ENCODE measurements around the gene FAM241B. TPM values are rescaled to one million over a fixed set of nuclear protein-coding genes. Genes with fewer than 3 reads are reported as not detected.
A peak's percentile ranks its signal among the peaks of the same experiment; 100 is the strongest.

The FAM241B gene
- total RNA-seq, 1 donor from 2014 or later: 2.6 TPM

GRCh38 chr10:69635428-69636272, 5.6 kb downstream of the FAM241B start:
- Mint-ChIP-seq H3K27me3 (ENCODE audit: insufficient read depth, low read depth) (peaks cover 11% of the 10 kb centered on the region), H3K4me3 (no peak overlapping the region), H3K9me3 (no peaks in the 10 kb centered on the region), H3K36me3 (peaks cover 7% of the 10 kb centered on the region), H3K4me1 (peaks cover 24% of the 10 kb centered on the region), H3K27ac (no peak overlapping the region)
- H3F3A ChIP-seq (ENCODE audit: low read depth): no peaks in the 10 kb centered on the region
- H3K27me3 ChIP-seq: peaks cover 10% of the 10 kb centered on the region
- no peak overlapping the region for H3K9ac ChIP-seq
- no peak overlapping the region for H2AFZ ChIP-seq (replicated peaks)
- peaks cover 2% of the 10 kb centered on the region for H3K4me1 ChIP-seq
- H4K20me1 ChIP-seq (ENCODE audit: low read depth): no peaks in the 10 kb centered on the region
- H3K4me3 ChIP-seq: no peak overlapping the region
- H3K27ac ChIP-seq: no peak overlapping the region
- H3K79me2 ChIP-seq (ENCODE audit: low read depth): no peaks in the 10 kb centered on the region
- TF ChIP-seq EZH2phosphoT487 (IDR thresholded peaks at IDR 0.05): no peak
- TF ChIP-seq EZH2 (IDR thresholded peaks at IDR 0.05): no peak
- no peak for TF ChIP-seq CTCF (IDR thresholded peaks at IDR 0.05)
- no peaks in the 10 kb centered on the region for H3K36me3 ChIP-seq
- no peak overlapping the region for H3K4me2 ChIP-seq
- DNase-seq (ENCODE audit: low spot score): no peak
- H3K9me3 ChIP-seq (ENCODE audit: low read depth): no peaks in the 10 kb centered on the region

GRCh38 chr10:69636273-69636575, 6.2 kb downstream of the FAM241B start:
- no peaks in the 10 kb centered on the region for H3K9me3 Mint-ChIP-seq
- Histone ChIP-seq H3F3A (ENCODE audit: low read depth) (no peaks in the 10 kb centered on the region), H3K27ac (no peak overlapping the region), H3K4me3 (no peak overlapping the region), H3K79me2 (ENCODE audit: low read depth) (no peaks in the 10 kb centered on the region), H2AFZ (replicated peaks) (no peak overlapping the region), H4K20me1 (ENCODE audit: low read depth) (no peaks in the 10 kb centered on the region), H3K9me3 (ENCODE audit: low read depth) (no peaks in the 10 kb centered on the region), H3K27me3 (peaks cover 5% of the 10 kb centered on the region), H3K4me1 (no peaks in the 10 kb centered on the region), H3K9ac (no peak overlapping the region), H3K4me2 (no peak overlapping the region), H3K36me3 (no peaks in the 10 kb centered on the region)
- H3K36me3 Mint-ChIP-seq: peaks cover 7% of the 10 kb centered on the region
- H3K27ac Mint-ChIP-seq: no peak overlapping the region
- H3K27me3 Mint-ChIP-seq (ENCODE audit: insufficient read depth, low read depth): peaks cover 11% of the 10 kb centered on the region
- no peak for DNase-seq (ENCODE audit: low spot score)
- peaks cover 22% of the 10 kb centered on the region for H3K4me1 Mint-ChIP-seq
- TF ChIP-seq CTCF (IDR thresholded peaks at IDR 0.05) (no peak), EZH2phosphoT487 (IDR thresholded peaks at IDR 0.05) (no peak), EZH2 (IDR thresholded peaks at IDR 0.05) (no peak)
- no peak overlapping the region for H3K4me3 Mint-ChIP-seq

GRCh38 chr10:69636626-69637605, 6.9 kb downstream of the FAM241B start:
- Mint-ChIP-seq H3K27ac (peak overlapping the region; percentile 74), H3K27me3 (ENCODE audit: insufficient read depth, low read depth) (peaks cover 11% of the 10 kb centered on the region)

More at GRCh38 chr10:69636626-69637605, 6.9 kb downstream of the FAM241B start:
- peaks cover 19% of the 10 kb centered on the region for H3K4me1 Mint-ChIP-seq
- Histone ChIP-seq H3K4me3 (no peak overlapping the region), H3K9ac (no peak overlapping the region), H3K36me3 (no peaks in the 10 kb centered on the region), H3K79me2 (ENCODE audit: low read depth) (no peaks in the 10 kb centered on the region), H3K4me1 (no peaks in the 10 kb centered on the region), H4K20me1 (ENCODE audit: low read depth) (no peaks in the 10 kb centered on the region), H3K27ac (no peak overlapping the region), H3K9me3 (ENCODE audit: low read depth) (no peaks in the 10 kb centered on the region), H3K4me2 (no peak overlapping the region), H2AFZ (replicated peaks) (no peak overlapping the region), H3F3A (ENCODE audit: low read depth) (no peaks in the 10 kb centered on the region), H3K27me3 (no peaks in the 10 kb centered on the region)
- no peaks in the 10 kb centered on the region for H3K9me3 Mint-ChIP-seq
- TF ChIP-seq EZH2phosphoT487 (IDR thresholded peaks at IDR 0.05) (no peak), CTCF (IDR thresholded peaks at IDR 0.05) (peak; percentile 52), EZH2 (IDR thresholded peaks at IDR 0.05) (no peak)
- DNase-seq (ENCODE audit: low spot score): peak; percentile 53
- no peak overlapping the region for H3K4me3 Mint-ChIP-seq
- H3K36me3 Mint-ChIP-seq: peaks cover 7% of the 10 kb centered on the region
